ENCODE data around the gene NTRK2.

DNA sequence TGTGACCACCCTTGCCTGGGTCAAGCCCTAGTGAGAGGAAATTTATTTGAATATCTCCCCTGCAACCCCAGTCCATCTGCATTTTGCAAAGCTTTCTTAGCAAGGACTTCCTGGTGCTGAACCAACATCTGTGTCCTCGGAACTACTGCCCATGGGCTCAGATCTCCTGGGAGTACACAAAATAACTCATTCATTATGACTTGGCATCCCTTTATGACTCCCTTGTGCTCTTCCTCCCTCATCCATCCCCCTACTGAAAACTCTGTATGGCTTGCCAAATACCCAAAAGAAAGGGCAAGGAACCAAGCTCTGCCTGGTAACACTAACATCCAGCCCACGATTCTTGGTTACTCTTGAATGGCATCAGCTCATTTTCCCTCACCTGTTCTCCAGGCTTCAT lies 368.5 kb downstream of the NTRK2 start:
- no peak for TF ChIP-seq MXI1 (IDR thresholded peaks at IDR 0.05; ENCODE audit: low read depth, low read length)
- TF ChIP-seq, protein P1, sequence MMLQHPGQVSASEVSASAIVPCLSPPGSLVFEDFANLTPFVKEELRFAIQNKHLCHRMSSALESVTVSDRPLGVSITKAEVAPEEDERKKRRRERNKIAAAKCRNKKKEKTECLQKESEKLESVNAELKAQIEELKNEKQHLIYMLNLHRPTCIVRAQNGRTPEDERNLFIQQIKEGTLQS (IDR thresholded peaks at IDR 0.05; ENCODE audit: borderline replicate concordance, extremely low read depth, low read depth, low read length) = no peak
- no peak for TF ChIP-seq JUND (IDR thresholded peaks at IDR 0.05; ENCODE audit: low read depth, low read length)
- no peak for TF ChIP-seq POLR2A (IDR thresholded peaks at IDR 0.05; ENCODE audit: low read depth, low read length)
- TF ChIP-seq, protein P2, sequence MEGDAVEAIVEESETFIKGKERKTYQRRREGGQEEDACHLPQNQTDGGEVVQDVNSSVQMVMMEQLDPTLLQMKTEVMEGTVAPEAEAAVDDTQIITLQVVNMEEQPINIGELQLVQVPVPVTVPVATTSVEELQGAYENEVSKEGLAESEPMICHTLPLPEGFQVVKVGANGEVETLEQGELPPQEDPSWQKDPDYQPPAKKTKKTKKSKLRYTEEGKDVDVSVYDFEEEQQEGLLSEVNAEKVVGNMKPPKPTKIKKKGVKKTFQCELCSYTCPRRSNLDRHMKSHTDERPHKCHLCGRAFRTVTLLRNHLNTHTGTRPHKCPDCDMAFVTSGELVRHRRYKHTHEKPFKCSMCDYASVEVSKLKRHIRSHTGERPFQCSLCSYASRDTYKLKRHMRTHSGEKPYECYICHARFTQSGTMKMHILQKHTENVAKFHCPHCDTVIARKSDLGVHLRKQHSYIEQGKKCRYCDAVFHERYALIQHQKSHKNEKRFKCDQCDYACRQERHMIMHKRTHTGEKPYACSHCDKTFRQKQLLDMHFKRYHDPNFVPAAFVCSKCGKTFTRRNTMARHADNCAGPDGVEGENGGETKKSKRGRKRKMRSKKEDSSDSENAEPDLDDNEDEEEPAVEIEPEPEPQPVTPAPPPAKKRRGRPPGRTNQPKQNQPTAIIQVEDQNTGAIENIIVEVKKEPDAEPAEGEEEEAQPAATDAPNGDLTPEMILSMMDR (IDR thresholded peaks at IDR 0.05 in 2 of 3, conservative IDR thresholded peaks at IDR 0.05 in 1 of 3; ENCODE audit: control insufficient read depth in 2 of 3, extremely low read depth in 1 of 3, insufficient read depth in 1 of 3, low read depth in 3 of 3, low read length in 3 of 3) = no peak
